GM12873 (cell line): ENCODE data around the gene LDB3.

Source experiments
- CTCF ChIP-seq: IDR thresholded peaks from 2 replicates; pipeline ENCODE4 v1.5.1; 2012; ENCODE audit warnings: low read depth, mild to moderate bottlenecking, moderate library complexity, low read length, control low read depth; ENCODE audit not compliant: insufficient read depth; ENCODE audit errors: missing control alignments

Gene LDB3

DNA sequence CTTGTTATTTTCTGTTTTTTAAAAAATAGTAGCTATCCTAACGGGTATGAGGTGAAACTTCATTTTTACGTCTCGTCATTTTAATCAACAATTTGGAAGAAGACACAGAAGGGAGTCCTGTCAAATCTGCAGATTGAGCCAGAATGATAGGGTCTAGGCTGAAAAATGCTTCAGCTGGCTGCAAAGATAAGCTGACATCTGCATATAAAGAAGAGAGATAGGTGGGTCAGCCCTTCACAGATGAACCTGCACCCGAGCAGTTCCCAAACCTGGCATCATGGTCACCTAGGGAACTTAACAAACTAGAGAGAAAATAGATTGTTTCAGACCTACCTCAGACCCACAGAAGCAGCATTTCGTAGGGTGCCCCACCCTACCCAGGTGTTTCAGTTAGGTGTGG is 52.9 kb downstream of the LDB3 start:
- no peak for TF ChIP-seq CTCF

- no peak for TF ChIP-seq CTCF
Observed at GRCh38 chr10:86723009-86723408, 54.7 kb downstream of the LDB3 start.

DNA sequence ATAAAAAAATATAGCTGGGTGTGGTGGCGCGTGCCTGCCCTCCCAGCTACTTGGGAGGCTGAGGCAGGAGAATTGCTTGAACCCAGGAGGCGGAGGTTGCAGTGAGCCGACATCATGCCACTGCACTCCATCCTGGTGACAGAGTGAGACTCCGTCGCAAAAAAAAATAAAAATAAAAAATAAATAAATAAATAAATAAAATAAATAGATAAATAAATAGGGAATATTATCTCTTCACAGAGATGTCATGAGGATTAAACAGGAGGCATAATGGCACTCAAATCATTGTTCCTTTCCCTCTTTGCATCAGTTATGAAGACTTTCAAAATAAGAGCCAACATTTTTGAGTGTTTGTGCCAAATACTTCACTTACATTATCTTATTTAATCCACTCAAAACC is 56.1 kb downstream of the LDB3 start:
- no peak for TF ChIP-seq CTCF

- TF ChIP-seq CTCF: no peak
Observed at GRCh38 chr10:86725980-86726676, 57.8 kb downstream of the LDB3 start.

GRCh38 chr10:86726677-86726999 is 58.3 kb downstream of the LDB3 start:
- TF ChIP-seq CTCF: no peak

DNA sequence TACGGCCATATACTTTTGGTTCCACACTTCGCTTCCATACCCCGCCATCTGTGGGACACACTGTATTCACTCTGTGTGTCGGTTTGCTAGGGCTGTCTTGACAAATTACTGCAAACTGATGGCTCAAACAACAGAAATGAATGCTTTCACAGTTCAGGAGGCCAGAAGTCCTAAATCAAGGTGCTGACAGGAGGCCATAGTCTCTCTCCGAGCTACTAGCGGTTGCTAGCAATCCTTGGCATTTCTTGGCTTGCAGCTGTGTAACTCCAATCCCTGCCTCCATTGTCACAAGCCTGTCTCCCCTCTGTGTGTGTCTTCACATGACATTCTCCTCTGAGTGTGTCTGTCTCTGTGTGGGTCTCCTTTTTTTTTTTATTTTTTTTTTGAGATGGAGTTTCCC is 59.2 kb downstream of the LDB3 start:
- no peak for TF ChIP-seq CTCF

- no peak for TF ChIP-seq CTCF
Observed at GRCh38 chr10:86728056-86728455, 59.7 kb downstream of the LDB3 start.
